ENCODE measurements around the gene OVOL1. TPM values are rescaled to one million over a fixed set of nuclear protein-coding genes. Genes with fewer than 3 reads are reported as not detected.

OVOL1 gene
- polyA plus RNA-seq, 3 donors from 2014 or later: not detected

- peak overlapping the region in 1 of 6 donors; percentile 4 for H3K27ac Mint-ChIP-seq
- peaks cover 0 to 4% (median 0%) of the 10 kb centered on the region in 3 donors for H3K27me3 Mint-ChIP-seq (ENCODE audit: low read depth in 3 of 3)
- H3K4me3 Mint-ChIP-seq: no peak overlapping the region
- peaks cover 3 to 6% of the 10 kb centered on the region in 2 donors for H3K4me1 Mint-ChIP-seq
- H3K36me3 Mint-ChIP-seq: no peaks in the 10 kb centered on the region
- no peaks in the 10 kb centered on the region for H3K9me3 Mint-ChIP-seq
- DNase-seq: no peak
These were observed 15.8 kb upstream of the OVOL1 start for GRCh38 chr11:65770951-65771567.

DNA sequence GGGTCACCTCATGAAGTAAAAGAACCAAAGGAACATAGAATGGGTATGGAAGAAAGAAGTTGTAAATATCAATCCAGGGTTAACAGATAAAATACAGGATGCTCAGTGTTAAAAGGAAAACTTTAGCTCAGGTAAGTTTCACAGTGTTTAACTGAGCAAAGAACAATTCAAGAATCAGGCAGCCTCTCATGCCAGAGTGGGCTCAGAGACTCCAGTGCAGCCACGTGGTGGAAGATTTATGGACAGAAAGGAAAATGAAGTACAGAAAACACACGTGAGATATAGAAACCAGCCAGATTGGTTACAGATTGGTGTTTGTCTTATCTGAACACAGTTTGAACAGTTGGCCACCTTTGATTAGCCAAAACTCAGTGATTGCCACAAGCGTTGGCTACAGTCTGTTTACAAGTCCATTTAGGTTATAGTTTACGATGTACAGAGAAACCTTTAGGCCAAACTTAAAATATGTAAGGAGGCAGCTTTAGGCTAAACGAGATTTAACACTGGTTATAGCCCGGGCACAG is 15.2 kb upstream of the OVOL1 start:
- DNase-seq: no peak
- Mint-ChIP-seq H3K36me3 (no peaks in the 10 kb centered on the region), H3K4me1 (peaks cover 3 to 6% of the 10 kb centered on the region in 2 donors), H3K4me3 (no peak overlapping the region), H3K27ac (peak overlapping the region in 1 of 6 donors; percentile 4), H3K27me3 (ENCODE audit: low read depth in 3 of 3) (peaks cover 0 to 4% (median 0%) of the 10 kb centered on the region in 3 donors), H3K9me3 (no peaks in the 10 kb centered on the region)

DNA sequence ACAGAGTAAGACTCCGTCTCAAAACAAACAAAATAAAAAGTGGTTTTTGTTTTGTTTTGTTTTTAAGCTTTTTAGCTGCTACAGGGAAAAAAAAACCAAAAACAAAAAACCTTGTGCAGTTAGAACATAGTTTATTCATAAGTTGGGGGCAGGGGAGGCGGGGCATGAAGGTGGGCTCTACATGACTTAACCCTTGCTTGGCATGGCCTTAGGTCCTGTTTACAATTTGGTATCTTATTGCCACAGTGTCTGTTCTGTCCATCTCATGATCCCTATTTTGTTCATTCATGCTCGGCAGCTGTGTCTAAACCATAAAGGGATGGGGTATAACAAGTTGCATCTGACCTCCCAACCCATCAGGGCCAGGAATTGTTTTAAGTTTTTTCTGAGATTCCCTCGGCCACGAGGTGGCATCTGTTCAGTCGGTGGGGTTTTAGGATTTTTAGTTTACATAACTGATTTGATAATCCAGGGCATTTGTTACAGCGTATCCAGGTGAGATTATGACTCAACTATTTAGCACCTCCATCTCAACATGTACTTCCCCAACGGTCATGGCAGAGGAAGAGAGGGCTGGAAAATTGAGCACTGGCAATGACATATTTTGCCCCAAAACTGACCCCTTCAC is 13.0 kb upstream of the OVOL1 start:
- no peak for DNase-seq
- peaks cover 5 to 6% of the 10 kb centered on the region in 2 donors for H3K4me1 Mint-ChIP-seq
- no peaks in the 10 kb centered on the region for H3K36me3 Mint-ChIP-seq
- no peaks in the 10 kb centered on the region for H3K9me3 Mint-ChIP-seq
- peaks cover 0 to 1% (median 0%) of the 10 kb centered on the region in 3 donors for H3K27me3 Mint-ChIP-seq (ENCODE audit: low read depth in 3 of 3)
- peak overlapping the region in 1 of 6 donors; percentile 18 for H3K27ac Mint-ChIP-seq
- H3K4me3 Mint-ChIP-seq: no peak overlapping the region

- no peaks in the 10 kb centered on the region for H3K9me3 Mint-ChIP-seq
- peaks cover 3 to 6% of the 10 kb centered on the region in 2 donors for H3K4me1 Mint-ChIP-seq
- H3K4me3 Mint-ChIP-seq: no peak overlapping the region
- no peaks in the 10 kb centered on the region for H3K36me3 Mint-ChIP-seq
- no peak for DNase-seq
- peak overlapping the region in 1 of 6 donors; percentile 3 for H3K27ac Mint-ChIP-seq
- H3K27me3 Mint-ChIP-seq (ENCODE audit: low read depth in 3 of 3): peaks cover 0 to 1% (median 0%) of the 10 kb centered on the region in 3 donors
These were observed 12.1 kb upstream of the OVOL1 start for GRCh38 chr11:65774525-65775306.

GRCh38 chr11:65776196-65776595 is 10.7 kb upstream of the OVOL1 start:
- H3K27ac Mint-ChIP-seq: no peak overlapping the region
- no peak overlapping the region for H3K4me3 Mint-ChIP-seq

GRCh38 chr11:65776710-65777141 is 10.1 kb upstream of the OVOL1 start:
- Mint-ChIP-seq H3K27me3 (ENCODE audit: low read depth in 3 of 3) (peaks cover 0 to 6% (median 0%) of the 10 kb centered on the region in 3 donors), H3K4me3 (no peak overlapping the region), H3K4me1 (peaks cover 0 to 5% of the 10 kb centered on the region in 2 donors), H3K27ac (no peak overlapping the region), H3K36me3 (no peaks in the 10 kb centered on the region), H3K9me3 (no peaks in the 10 kb centered on the region)
- DNase-seq: no peak

More at GRCh38 chr11:65776196-65776595, 10.7 kb upstream of the OVOL1 start:
- Mint-ChIP-seq H3K36me3 (no peaks in the 10 kb centered on the region), H3K4me1 (peaks cover 0 to 5% of the 10 kb centered on the region in 2 donors), H3K27me3 (ENCODE audit: low read depth in 3 of 3) (peaks cover 0 to 6% (median 0%) of the 10 kb centered on the region in 3 donors), H3K9me3 (no peaks in the 10 kb centered on the region)
- no peak for DNase-seq

GRCh38 chr11:65777241-65777640 is 9.6 kb upstream of the OVOL1 start:
- peaks cover 0 to 5% of the 10 kb centered on the region in 2 donors for H3K4me1 Mint-ChIP-seq
- H3K4me3 Mint-ChIP-seq: peak overlapping the region in 2 of 5 donors; percentile 3 to 8

DNA sequence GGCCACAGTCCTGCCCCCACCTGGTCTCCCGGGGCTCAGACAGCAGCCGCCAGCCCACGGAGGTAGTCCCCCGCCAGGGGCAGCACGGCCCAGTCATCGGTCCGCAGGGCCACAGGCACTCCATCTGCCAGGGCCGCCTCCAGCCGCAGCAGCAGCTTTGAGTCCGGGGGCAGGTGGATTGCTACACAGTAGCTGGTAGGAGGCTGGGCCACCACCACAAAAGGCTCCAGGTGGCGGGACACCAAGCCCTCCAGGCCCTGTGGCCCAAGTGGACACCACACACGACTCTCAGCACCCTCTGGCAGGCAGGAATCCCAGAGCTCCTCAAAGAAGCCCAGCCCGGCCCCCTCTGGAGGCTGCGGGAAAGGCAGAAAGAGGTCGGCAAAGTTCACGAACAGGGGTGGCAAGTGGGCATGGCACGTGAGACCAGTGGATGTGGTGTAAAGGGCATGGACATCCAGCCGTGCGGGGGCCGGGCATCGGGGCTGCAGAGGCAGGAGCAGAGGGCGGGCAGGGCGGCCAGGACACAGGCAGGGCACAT is 9.0 kb upstream of the OVOL1 start:
- no peak for DNase-seq
- Mint-ChIP-seq H3K27ac (no peak overlapping the region), H3K9me3 (peaks cover 0 to 2% (median 0%) of the 10 kb centered on the region in 6 donors), H3K4me1 (peaks cover 0 to 5% of the 10 kb centered on the region in 2 donors), H3K27me3 (ENCODE audit: low read depth in 3 of 3) (peaks cover 0 to 6% (median 0%) of the 10 kb centered on the region in 3 donors), H3K4me3 (peak overlapping the region in 1 of 5 donors; percentile 51), H3K36me3 (no peaks in the 10 kb centered on the region)

More at GRCh38 chr11:65777241-65777640, 9.6 kb upstream of the OVOL1 start:
- Mint-ChIP-seq H3K27me3 (ENCODE audit: low read depth in 3 of 3) (peaks cover 0 to 6% (median 0%) of the 10 kb centered on the region in 3 donors), H3K27ac (no peak overlapping the region), H3K9me3 (peaks cover 0 to 2% (median 0%) of the 10 kb centered on the region in 6 donors), H3K36me3 (no peaks in the 10 kb centered on the region)
- DNase-seq: no peak

DNA sequence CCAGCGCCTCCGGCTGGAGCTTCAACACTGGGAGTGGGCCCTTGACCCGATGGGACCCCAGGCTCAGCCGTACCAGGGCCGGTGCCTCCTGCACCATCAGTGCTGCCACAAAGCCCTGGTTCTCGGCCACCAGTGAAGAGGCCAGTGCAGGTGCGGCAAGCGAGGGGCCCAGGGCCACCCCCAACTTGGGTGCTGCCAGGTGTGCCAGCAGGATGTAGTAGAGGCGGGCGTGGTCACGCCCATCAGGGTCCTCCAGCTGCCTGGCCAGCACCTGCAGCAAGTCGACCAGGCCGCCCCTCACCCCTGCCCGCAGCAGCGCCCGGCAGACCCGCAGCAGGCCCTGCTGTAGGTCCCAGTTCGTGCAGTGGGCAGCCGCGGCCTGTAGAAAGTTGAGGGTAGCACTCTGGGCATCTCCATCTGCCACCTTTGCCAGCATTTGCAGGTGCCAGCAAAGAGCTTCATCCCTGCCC is 8.4 kb upstream of the OVOL1 start:
- peaks cover 0 to 6% (median 2%) of the 10 kb centered on the region in 3 donors for H3K27me3 Mint-ChIP-seq (ENCODE audit: low read depth in 3 of 3)
- H3K4me1 Mint-ChIP-seq: peaks cover 0 to 5% of the 10 kb centered on the region in 2 donors
- H3K36me3 Mint-ChIP-seq: no peaks in the 10 kb centered on the region
- H3K9me3 Mint-ChIP-seq: peaks cover 0 to 2% (median 0%) of the 10 kb centered on the region in 6 donors
- no peak overlapping the region for H3K4me3 Mint-ChIP-seq
- no peak overlapping the region for H3K27ac Mint-ChIP-seq
- no peak for DNase-seq

GRCh38 chr11:65778901-65779668 is 7.8 kb upstream of the OVOL1 start:
- Mint-ChIP-seq H3K27ac (no peak overlapping the region), H3K27me3 (ENCODE audit: low read depth in 3 of 3) (peaks cover 0 to 9% (median 2%) of the 10 kb centered on the region in 3 donors), H3K9me3 (peaks cover 0 to 2% (median 0%) of the 10 kb centered on the region in 6 donors), H3K4me1 (peaks cover 0 to 5% of the 10 kb centered on the region in 2 donors), H3K36me3 (no peaks in the 10 kb centered on the region), H3K4me3 (peak overlapping the region in 4 of 5 donors; percentile 50 to 82 (median 65))
- no peak for DNase-seq

DNA sequence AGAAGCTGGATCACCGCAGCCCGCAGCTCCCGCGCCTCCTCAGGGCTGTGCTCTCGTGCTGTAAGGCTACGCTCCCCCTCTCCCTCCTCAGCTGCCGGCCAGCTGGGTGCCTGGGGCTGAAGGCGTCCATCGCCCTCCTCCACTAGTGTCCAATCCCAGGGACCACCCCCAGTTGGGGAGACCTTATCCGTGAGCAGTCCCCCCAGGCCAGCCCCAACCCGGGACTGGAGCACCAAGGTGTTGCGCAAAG is 7.3 kb upstream of the OVOL1 start:
- Mint-ChIP-seq H3K4me3 (peak overlapping the region; percentile 78 to 88 (median 82)), H3K27me3 (ENCODE audit: low read depth in 3 of 3) (peaks cover 3 to 9% (median 6%) of the 10 kb centered on the region in 3 donors), H3K27ac (peak overlapping the region in 1 of 6 donors; percentile 55), H3K36me3 (no peaks in the 10 kb centered on the region), H3K4me1 (peaks cover 0 to 5% of the 10 kb centered on the region in 2 donors), H3K9me3 (peaks cover 0 to 2% (median 0%) of the 10 kb centered on the region in 6 donors)
- no peak for DNase-seq

DNA sequence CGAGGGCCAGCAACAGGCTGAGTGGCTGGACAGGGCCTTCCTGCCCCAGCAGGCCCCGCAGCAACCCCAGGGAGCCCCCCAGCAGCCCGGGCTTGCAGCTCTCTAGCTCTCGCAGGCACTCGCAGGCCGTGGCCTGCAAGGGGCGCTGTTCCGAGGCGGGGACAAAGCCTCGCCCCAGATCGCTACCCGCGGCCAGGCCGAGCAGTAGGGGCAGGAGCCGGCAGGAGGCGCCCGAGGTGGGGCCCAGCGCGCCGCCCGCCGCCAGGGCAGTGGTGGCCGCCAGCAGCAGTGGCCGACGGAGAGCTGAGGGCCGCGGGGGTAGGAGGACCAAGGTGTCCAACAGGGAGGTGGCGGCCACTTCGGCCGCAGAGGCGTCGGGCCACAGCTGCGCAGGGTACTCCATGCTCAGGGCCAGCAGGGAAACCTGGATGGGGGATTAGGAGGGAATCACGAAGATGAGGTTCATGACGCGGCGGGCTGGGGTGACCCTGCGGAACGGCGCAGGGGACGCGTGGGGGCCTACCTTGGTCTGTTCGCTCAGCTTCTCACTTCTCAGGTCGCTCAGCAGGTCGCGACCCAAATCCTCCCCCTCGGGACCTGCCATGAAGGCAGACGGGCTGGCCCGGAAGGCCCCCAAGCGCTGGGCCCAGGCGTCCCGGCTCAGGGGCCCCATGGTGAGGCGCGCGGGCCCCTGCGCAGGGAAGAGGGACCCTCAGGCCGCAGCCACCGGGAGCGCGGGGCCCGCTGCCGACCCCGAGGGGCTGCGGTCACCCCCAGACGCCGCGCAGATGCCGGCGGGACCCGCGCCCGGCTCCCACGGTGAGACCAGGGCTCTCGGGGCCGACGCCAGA is 6.7 kb upstream of the OVOL1 start:
- peak; percentile 80 to 82 (median 80) for DNase-seq
- Mint-ChIP-seq H3K36me3 (no peaks in the 10 kb centered on the region), H3K27me3 (ENCODE audit: low read depth in 3 of 3) (peaks cover 3 to 8% (median 7%) of the 10 kb centered on the region in 3 donors), H3K4me3 (peak overlapping the region; percentile 78 to 88 (median 82)), H3K9me3 (peaks cover 0 to 2% (median 0%) of the 10 kb centered on the region in 6 donors), H3K27ac (peak overlapping the region in 5 of 6 donors; percentile 39 to 85 (median 70)), H3K4me1 (peaks cover 0 to 5% of the 10 kb centered on the region in 2 donors)
